ENCODE measurements around the gene F2RL3. TPM values are rescaled to one million over a fixed set of nuclear protein-coding genes. Genes with fewer than 3 reads are reported as not detected.

Gene F2RL3
- total RNA-seq, 1 experiment from 2014 or later: not detected

DNA sequence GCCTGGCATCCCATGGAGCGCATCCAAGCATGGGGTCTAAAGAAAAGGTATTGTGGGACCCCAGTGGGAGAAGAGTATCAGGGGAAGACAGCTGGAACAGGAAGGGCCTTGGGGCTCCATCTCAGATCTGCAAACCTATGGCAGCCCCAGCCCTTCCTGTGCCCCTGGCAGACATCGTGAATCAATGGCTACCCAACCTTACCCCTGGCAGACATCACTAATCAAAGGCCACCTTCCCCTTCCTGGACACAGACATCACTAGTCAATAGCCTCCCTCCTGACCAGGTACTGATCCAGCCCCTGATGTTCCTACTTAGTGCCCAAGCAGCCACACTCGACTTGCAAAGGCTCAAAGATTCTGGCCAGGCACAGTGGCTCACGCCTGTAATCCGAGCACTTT, 15.8 kb downstream of the F2RL3 start:
- ChIA-PET CTCF (interaction anchor here (1.0 kb wide), 1 partner anchor 388 kb away, joined by 3 read pairs; no protein-coding TSS in a partner anchor), POLR2A (no interaction called here)
- no peaks in the 10 kb centered on the region for H3K36me3 ChIP-seq (ENCODE audit: control insufficient read depth, insufficient read depth, low read length)
- H3K27ac Mint-ChIP-seq (ENCODE audit: unreplicated experiment): no peak overlapping the region
- no peak for DNase-seq
- intact Hi-C loops (cut with micrococcal nuclease; ENCODE audit: unreplicated experiment): no loop called here
- no peaks in the 10 kb centered on the region for H3K36me3 Mint-ChIP-seq (ENCODE audit: insufficient read depth, unreplicated experiment)
- no TSS peak for BruUV-seq (replicated peaks)
- H3K4me1 ChIP-seq: no peaks in the 10 kb centered on the region
- TF ChIP-seq CTCF (IDR thresholded peaks at IDR 0.05; ENCODE audit: insufficient read depth in 1 of 2, low read depth in 1 of 2, low read length in 1 of 2, severe bottlenecking in 1 of 2, unreplicated experiment in 1 of 2): no peak
- no peaks in the 10 kb centered on the region for H3K27me3 Mint-ChIP-seq (ENCODE audit: insufficient read depth, unreplicated experiment)
- no peaks in the 10 kb centered on the region for H3K27me3 ChIP-seq (replicated peaks; ENCODE audit: control insufficient read depth, insufficient read depth, low read length)
- no peaks in the 10 kb centered on the region for H3K9me3 Mint-ChIP-seq (ENCODE audit: unreplicated experiment)
- H3K4me3 ChIP-seq (ENCODE audit: low read depth, low read length): no peak overlapping the region
- H3K4me1 Mint-ChIP-seq (ENCODE audit: low read depth, unreplicated experiment): no peaks in the 10 kb centered on the region
- H3K9me3 ChIP-seq: no peaks in the 10 kb centered on the region
- H3K4me3 Mint-ChIP-seq (ENCODE audit: unreplicated experiment): no peak overlapping the region

- TF ChIP-seq CTCF (IDR thresholded peaks at IDR 0.05; ENCODE audit: insufficient read depth in 1 of 2, low read depth in 1 of 2, low read length in 1 of 2, severe bottlenecking in 1 of 2, unreplicated experiment in 1 of 2): no peak
- no peak overlapping the region for H3K4me3 ChIP-seq (ENCODE audit: low read depth, low read length)
- H3K36me3 ChIP-seq (ENCODE audit: control insufficient read depth, insufficient read depth, low read length): no peaks in the 10 kb centered on the region
- Mint-ChIP-seq H3K4me1 (ENCODE audit: low read depth, unreplicated experiment) (no peaks in the 10 kb centered on the region), H3K9me3 (ENCODE audit: unreplicated experiment) (peaks cover 17% of the 10 kb centered on the region), H3K4me3 (ENCODE audit: unreplicated experiment) (no peak overlapping the region), H3K36me3 (ENCODE audit: insufficient read depth, unreplicated experiment) (no peaks in the 10 kb centered on the region), H3K27me3 (ENCODE audit: insufficient read depth, unreplicated experiment) (no peaks in the 10 kb centered on the region), H3K27ac (ENCODE audit: unreplicated experiment) (no peak overlapping the region)
- intact Hi-C loops (cut with micrococcal nuclease; ENCODE audit: unreplicated experiment): no loop called here
- no peak for DNase-seq
- CTCF ChIA-PET: interaction anchor here (0.5 kb wide), 1 partner anchor 10 kb away, joined by 4 read pairs; no protein-coding TSS in a partner anchor
- H3K4me1 ChIP-seq: no peaks in the 10 kb centered on the region
- H3K9me3 ChIP-seq: peaks cover 11% of the 10 kb centered on the region
- BruUV-seq (replicated peaks): no TSS peak
- POLR2A ChIA-PET: interaction anchor here (0.6 kb wide), 1 partner anchor 201 kb away, joined by 3 read pairs; no protein-coding TSS in a partner anchor
- H3K27me3 ChIP-seq (replicated peaks; ENCODE audit: control insufficient read depth, insufficient read depth, low read length): no peaks in the 10 kb centered on the region
These were observed 20.0 kb downstream of the F2RL3 start for GRCh38 chr19:16908759-16909158.

DNA sequence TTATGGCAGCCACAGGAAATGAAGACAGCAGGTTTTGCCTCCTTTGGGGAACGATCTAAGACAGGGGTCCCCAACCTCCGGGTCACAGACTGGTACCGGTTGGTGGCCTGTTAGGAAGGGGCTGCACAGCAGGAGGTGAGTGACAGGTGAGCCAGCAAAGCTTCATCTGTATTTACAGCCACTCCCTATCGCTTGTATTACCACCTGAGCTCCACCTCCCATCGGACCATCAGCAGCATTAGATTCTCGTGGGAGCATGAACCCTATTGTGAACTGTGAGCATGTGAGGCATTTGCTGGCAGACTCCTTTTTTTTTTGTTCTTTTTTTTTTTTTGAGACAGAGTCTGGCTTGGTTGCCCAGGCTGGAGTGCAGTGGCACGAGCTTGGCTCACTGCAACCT, 22.2 kb downstream of the F2RL3 start:
- H3K9me3 ChIP-seq: peaks cover 11% of the 10 kb centered on the region
- no peaks in the 10 kb centered on the region for H3K4me1 ChIP-seq
- no peaks in the 10 kb centered on the region for H3K4me1 Mint-ChIP-seq (ENCODE audit: low read depth, unreplicated experiment)
- no peaks in the 10 kb centered on the region for H3K36me3 Mint-ChIP-seq (ENCODE audit: insufficient read depth, unreplicated experiment)
- no peaks in the 10 kb centered on the region for H3K27me3 ChIP-seq (replicated peaks; ENCODE audit: control insufficient read depth, insufficient read depth, low read length)
- no peak overlapping the region for H3K4me3 ChIP-seq (ENCODE audit: low read depth, low read length)
- no peak for DNase-seq
- no peak overlapping the region for H3K27ac Mint-ChIP-seq (ENCODE audit: unreplicated experiment)
- ChIA-PET CTCF (no interaction called here), POLR2A (no interaction called here)
- no TSS peak for BruUV-seq (replicated peaks)
- peaks cover 17% of the 10 kb centered on the region for H3K9me3 Mint-ChIP-seq (ENCODE audit: unreplicated experiment)
- H3K27me3 Mint-ChIP-seq (ENCODE audit: insufficient read depth, unreplicated experiment): peaks cover 3% of the 10 kb centered on the region
- H3K36me3 ChIP-seq (ENCODE audit: control insufficient read depth, insufficient read depth, low read length): no peaks in the 10 kb centered on the region
- TF ChIP-seq CTCF (IDR thresholded peaks at IDR 0.05; ENCODE audit: insufficient read depth in 1 of 2, low read depth in 1 of 2, low read length in 1 of 2, severe bottlenecking in 1 of 2, unreplicated experiment in 1 of 2): no peak
- intact Hi-C loops (cut with micrococcal nuclease; ENCODE audit: unreplicated experiment): no loop called here
- no peak overlapping the region for H3K4me3 Mint-ChIP-seq (ENCODE audit: unreplicated experiment)

All from Caco-2 (cell line).